K562 (cell line): ENCODE results near the gene CR2. TPM values are rescaled to one million over a fixed set of nuclear protein-coding genes. Genes with fewer than 3 reads are reported as not detected.

Experiments
- ATAC-seq: fragments of 200-7000 bp; cut with Tn5 transposase; 3 replicates; pipeline ENCODE4 v1.9.1; 2020; ENCODE audit warnings: moderate library complexity
- BruUV-seq: library from RNA; stranded (reverse); fragments of 400-500 nt; replicated peaks from 2 replicates; lab custom pipeline; 2021; lab: Mats Ljungman, UMichigan
- CTCF ChIA-PET: fragments of 300-600 bp; formaldehyde crosslinking; extraction: SDS; loops from one replicate; lab custom pipeline; 2021; ENCODE audit warnings: low intra/inter-chr PET ratio; lab: Yijun Ruan, JAX
- POLR2A ChIA-PET: fragments of 300-600, 350-650 bp; sonication (Branson Sonifier 250); formaldehyde crosslinking; extraction: SDS; loops from one replicate; lab custom pipeline; 2021; ENCODE audit warnings: antibody characterized with exemption, inconsistent platforms; lab: Yijun Ruan, JAX
- DNase-seq, 4 experiments: peaks; one replicate each; pipeline versions ENCODE4 v3.0.0 to v3.0.0-alpha.2; 2011 to 2018; ENCODE audit warnings: low spot score in 3 of 4, mixed read lengths in 3 of 4; ENCODE audit errors: extremely low read depth in 1 of 4
- FAIRE-seq: peaks from 2 replicates; lab custom pipeline; 2011; peaks lifted over from hg19 to GRCh38; lab: Jason Lieb, UNC
- H2AFZ ChIP-seq: 2 replicates; pipeline ENCODE4 v1.6.0; 2011; ENCODE audit warnings: low read depth, low read length, control low read depth, inconsistent platforms
- H3K27ac ChIP-seq: fragments of 200-600 bp; 3 replicates; pipeline ENCODE4 v1.8.0; 2011; ENCODE audit warnings: low read depth, mild to moderate bottlenecking, control low read depth, inconsistent platforms, low read length, moderate library complexity, mixed read lengths; ENCODE audit errors: extremely low read depth
- H3K27me3 ChIP-seq, 2 experiments: fragments of 300-600 bp in 1 of 2; 2 replicates in 1 of 2; 3 replicates in 1 of 2; pipeline versions ENCODE4 v1.6.0 to v1.8.0; 2011; ENCODE audit warnings: inconsistent platforms in 2 of 2, low read length in 2 of 2, mild to moderate bottlenecking in 1 of 2, mixed read lengths in 1 of 2, moderate library complexity in 1 of 2; ENCODE audit not compliant: control insufficient read depth in 2 of 2, insufficient read depth in 2 of 2
- H3K36me3 ChIP-seq: fragments of 300-600 bp; 3 replicates; pipeline ENCODE4 v1.8.0; 2011; ENCODE audit warnings: mild to moderate bottlenecking, low read length, inconsistent platforms; ENCODE audit not compliant: control insufficient read depth, insufficient read depth
- H3K4me1 ChIP-seq, 2 experiments: fragments of 200-600 bp in 1 of 2; replicated peaks in 1 of 2; 2 replicates in 1 of 2; 3 replicates in 1 of 2; pipeline versions ENCODE4 v1.5.1 to v1.8.0; 2011; ENCODE audit warnings: inconsistent platforms in 2 of 2, low read length in 2 of 2, mild to moderate bottlenecking in 1 of 2, mixed read lengths in 1 of 2, moderate library complexity in 1 of 2; ENCODE audit not compliant: control insufficient read depth in 2 of 2, insufficient read depth in 2 of 2
- H3K4me2 ChIP-seq: 2 replicates; pipeline ENCODE4 v1.6.1; 2011; ENCODE audit warnings: low read length, control low read depth, inconsistent platforms, mixed read lengths; ENCODE audit not compliant: insufficient read depth
- H3K4me3 ChIP-seq: fragments of 200-600 bp; sonication (generic), shearing (Covaris generic); 2 replicates; pipeline ENCODE4 v1.5.1; 2016; ENCODE audit warnings: control low read depth, inconsistent platforms
- H3K79me2 ChIP-seq: fragments of 200-600 bp; 3 replicates; pipeline ENCODE4 v1.8.0; 2011; ENCODE audit warnings: low read length, inconsistent platforms; ENCODE audit not compliant: control insufficient read depth, insufficient read depth
- H3K9ac ChIP-seq, 2 experiments: 2 replicates each; pipeline versions ENCODE4 v1.6.0 to v1.6.1; 2011; ENCODE audit warnings: low read depth in 2 of 2, low read length in 2 of 2, control low read depth in 1 of 2, inconsistent platforms in 1 of 2, mild to moderate bottlenecking in 1 of 2, mixed read lengths in 1 of 2; ENCODE audit not compliant: insufficient read depth in 1 of 2
- H3K9me1 ChIP-seq: one replicate; pipeline ENCODE4 v1.6.0; 2011; ENCODE audit warnings: inconsistent platforms, mild to moderate bottlenecking, low read length, moderate library complexity; ENCODE audit not compliant: control insufficient read depth, insufficient read depth
- H3K9me3 ChIP-seq: replicated peaks from 2 replicates; pipeline ENCODE4 v1.5.1; 2011; ENCODE audit warnings: low read depth, low read length, inconsistent platforms; ENCODE audit not compliant: control insufficient read depth, insufficient read depth
- H4K20me1 ChIP-seq: replicated peaks from 2 replicates; pipeline ENCODE4 v1.6.1; 2011; ENCODE audit warnings: low read length, inconsistent platforms, mixed read lengths; ENCODE audit not compliant: control insufficient read depth, insufficient read depth
- RAD21 ChIP-seq, 2 experiments: fragments of 250-450 bp in 1 of 2; fragments of 450-650 bp in 1 of 2; sonication (Bioruptor Pico) in 1 of 2; formaldehyde crosslinking in 1 of 2; IDR thresholded peaks in 1 of 2; conservative IDR thresholded peaks in 1 of 2; 2 replicates each; pipeline versions ENCODE4 v1.4.0 to v1.8.0; 2020 to 2022; ENCODE audit warnings: mild to moderate bottlenecking in 2 of 2, moderate library complexity in 1 of 2
- RBBP5 ChIP-seq: fragments of 200-600 bp; sonication (generic); IDR thresholded peaks from 2 replicates; pipeline ENCODE4 v1.6.1; 2012; ENCODE audit warnings: borderline replicate concordance, mild to moderate bottlenecking, low read length, control low read depth, inconsistent platforms; ENCODE audit not compliant: insufficient read depth, poor library complexity, severe bottlenecking
- SPI1 ChIP-seq: IDR thresholded peaks from 2 replicates; pipeline ENCODE4 v1.6.1; 2011; ENCODE audit warnings: low read depth, low read length, control low read depth, borderline replicate concordance
- STAG1 ChIP-seq: sonication (generic); formaldehyde crosslinking; IDR thresholded peaks from 2 replicates; pipeline ENCODE4 v1.5.0; 2020; ENCODE audit warnings: missing genetic modification reagents, borderline replicate concordance
- ZEB2 ChIP-seq: fragments of 450-650 bp; IDR thresholded peaks from 2 replicates; pipeline ENCODE4 v1.6.1; 2016
- ZFPM2 ChIP-seq: fragments of 250-450 bp; sonication (Bioruptor Pico); IDR thresholded peaks from 2 replicates; pipeline ENCODE4 v1.5.1; 2022; ENCODE audit warnings: mild to moderate bottlenecking
- ZNF699 ChIP-seq: fragments of 250-450 bp; sonication (Bioruptor Pico); IDR thresholded peaks from 2 replicates; pipeline ENCODE4 v1.8.0; 2021; ENCODE audit warnings: mild to moderate bottlenecking, moderate library complexity; ENCODE audit not compliant: insufficient replicate concordance
- in situ Hi-C: fragments of 300-500 bp; cut with MboI; formaldehyde crosslinking; loops from 4 replicates; pipeline ENCODE4 v1.15.0; 2018; ENCODE audit warnings: inconsistent platforms, mixed read lengths
- intact Hi-C: fragments of 100-400 bp; cut with micrococcal nuclease; formaldehyde crosslinking; loops from 2 replicates; pipeline ENCODE4 v1.14.2; 2022
- polyA plus RNA-seq, 8 experiments: library from polyadenylated mRNA; depleted of rRNA in 4 of 8; stranded (reverse) in 5 of 8; unstranded in 3 of 8; fragments of >200 nt; fragmentation: Nextera tagmentation in 2 of 8; fragmentation: Illumina TruSeq in 1 of 8; extraction: Ambion mirVana in 2 of 8; extraction: Trizol in 1 of 8; gene quantifications; 2 replicates each; pipeline versions ENCODE4 v1.2.1 to v1.2.3, GENCODE V29; 2011 to 2014; ENCODE audit warnings: inconsistent platforms in 1 of 8, missing spikeins in 1 of 8
- total RNA-seq, 7 experiments: library from RNA; depleted of rRNA in 6 of 7; stranded (reverse); fragments of >200 nt in 6 of 7; fragmentation: Illumina TruSeq in 2 of 7; extraction: Trizol in 2 of 7; gene quantifications; 2 replicates each; pipeline versions ENCODE4 v1.2.1 to v1.2.3, GENCODE V29; 2011 to 2021; ENCODE audit warnings: low replicate concordance in 1 of 7
- TF ChIP-seq, protein P1 (sequence below), 2 experiments: fragments of 450-650 bp; formaldehyde crosslinking in 1 of 2; IDR thresholded peaks; 2 replicates each; pipeline versions ENCODE4 v1.4.0 to v1.6.1; 2014 to 2020; ENCODE audit warnings: mild to moderate bottlenecking in 2 of 2, borderline replicate concordance in 1 of 2, low read depth in 1 of 2
- TF ChIP-seq, protein P2 (sequence below), 3 experiments: IDR thresholded peaks in 2 of 3; conservative IDR thresholded peaks in 1 of 3; 2 replicates each; pipeline ENCODE4 v1.5.1; 2011 to 2012; ENCODE audit warnings: low read length in 3 of 3, mild to moderate bottlenecking in 3 of 3, control low read depth in 2 of 3, improper control_type of control experiment in 1 of 3, inconsistent platforms in 1 of 3, low read depth in 1 of 3, mixed read lengths in 1 of 3, moderate library complexity in 1 of 3; ENCODE audit not compliant: insufficient read depth in 2 of 3

The CR2 gene
- total and polyA plus RNA-seq, 9 of the 15 experiments (the other 6 are each of a cell fraction or from before 2014, with no cell fraction given) = 0.07 to 0.67 (median 0.37) TPM

DNA sequence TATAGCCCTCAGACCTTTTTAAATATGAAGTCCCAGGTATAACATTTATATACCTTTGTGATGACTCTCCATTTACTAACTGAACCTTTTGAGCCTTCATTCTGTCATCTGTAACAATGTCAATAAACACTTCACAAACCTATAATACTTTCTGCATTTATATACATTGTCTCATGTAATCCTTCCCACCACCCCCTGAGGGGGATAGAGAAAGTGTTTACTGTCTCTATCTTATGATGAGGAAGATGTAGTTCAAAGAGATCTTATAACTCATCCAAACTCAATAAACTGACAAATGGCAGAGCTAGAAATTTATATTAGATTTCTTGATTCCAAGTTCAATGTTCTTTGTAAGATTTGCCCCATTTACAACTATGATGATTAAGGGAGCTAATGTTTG, 48.3 kb upstream of the CR2 start:
- Histone ChIP-seq H3K36me3 (no peaks in the 10 kb centered on the region), H3K27ac (no peak overlapping the region), H4K20me1 (no peaks in the 10 kb centered on the region), H3K9me1 (no peaks in the 10 kb centered on the region), H3K79me2 (no peaks in the 10 kb centered on the region), H3K4me1 (peaks cover 0 to 7% of the 10 kb centered on the region in 2 experiments; a peak in 2 of 5 replicates), H2AFZ (no peak overlapping the region), H3K4me3 (no peak overlapping the region), H3K27me3 (no peaks in the 10 kb centered on the region), H3K9me3 (0 out of 2 replicates have a peak, but pooled peaks cover 2% of the 10 kb centered on the region), H3K4me2 (no peak overlapping the region), H3K9ac (no peak overlapping the region)
- CTCF ChIA-PET = interaction anchor here (0.7 to 2.4 kb wide), 5 partner anchors 94 to 321 kb away, joined by 3 to 22 read pairs (median 6); no protein-coding TSS in a partner anchor
- no TSS peak for BruUV-seq
- TF ChIP-seq ZNF699 (CRISPR knock-in tag) (no peak), RAD21 (CRISPR knock-in tag; conservative IDR thresholded peaks at IDR 0.05 in 1 of 2, IDR thresholded peaks at IDR 0.05 in 1 of 2) (peak in 1 of 2 experiments; percentile 55; a peak in 2 of 4 replicates), SPI1 (no peak), STAG1 (CRISPR knock-in tag) (no peak), ZFPM2 (no peak), ZEB2 (no peak), RBBP5 (no peak)
- TF ChIP-seq, protein P1, sequence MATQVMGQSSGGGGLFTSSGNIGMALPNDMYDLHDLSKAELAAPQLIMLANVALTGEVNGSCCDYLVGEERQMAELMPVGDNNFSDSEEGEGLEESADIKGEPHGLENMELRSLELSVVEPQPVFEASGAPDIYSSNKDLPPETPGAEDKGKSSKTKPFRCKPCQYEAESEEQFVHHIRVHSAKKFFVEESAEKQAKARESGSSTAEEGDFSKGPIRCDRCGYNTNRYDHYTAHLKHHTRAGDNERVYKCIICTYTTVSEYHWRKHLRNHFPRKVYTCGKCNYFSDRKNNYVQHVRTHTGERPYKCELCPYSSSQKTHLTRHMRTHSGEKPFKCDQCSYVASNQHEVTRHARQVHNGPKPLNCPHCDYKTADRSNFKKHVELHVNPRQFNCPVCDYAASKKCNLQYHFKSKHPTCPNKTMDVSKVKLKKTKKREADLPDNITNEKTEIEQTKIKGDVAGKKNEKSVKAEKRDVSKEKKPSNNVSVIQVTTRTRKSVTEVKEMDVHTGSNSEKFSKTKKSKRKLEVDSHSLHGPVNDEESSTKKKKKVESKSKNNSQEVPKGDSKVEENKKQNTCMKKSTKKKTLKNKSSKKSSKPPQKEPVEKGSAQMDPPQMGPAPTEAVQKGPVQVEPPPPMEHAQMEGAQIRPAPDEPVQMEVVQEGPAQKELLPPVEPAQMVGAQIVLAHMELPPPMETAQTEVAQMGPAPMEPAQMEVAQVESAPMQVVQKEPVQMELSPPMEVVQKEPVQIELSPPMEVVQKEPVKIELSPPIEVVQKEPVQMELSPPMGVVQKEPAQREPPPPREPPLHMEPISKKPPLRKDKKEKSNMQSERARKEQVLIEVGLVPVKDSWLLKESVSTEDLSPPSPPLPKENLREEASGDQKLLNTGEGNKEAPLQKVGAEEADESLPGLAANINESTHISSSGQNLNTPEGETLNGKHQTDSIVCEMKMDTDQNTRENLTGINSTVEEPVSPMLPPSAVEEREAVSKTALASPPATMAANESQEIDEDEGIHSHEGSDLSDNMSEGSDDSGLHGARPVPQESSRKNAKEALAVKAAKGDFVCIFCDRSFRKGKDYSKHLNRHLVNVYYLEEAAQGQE (IDR thresholded peaks at IDR 0.05; ENCODE audit: borderline replicate concordance) = peak; percentile 34; the same call in 1 of the 2 replicates
- TF ChIP-seq, protein P1 (CRISPR knock-in tag; IDR thresholded peaks at IDR 0.05; ENCODE audit: low read depth) = no peak
- TF ChIP-seq, protein P2, sequence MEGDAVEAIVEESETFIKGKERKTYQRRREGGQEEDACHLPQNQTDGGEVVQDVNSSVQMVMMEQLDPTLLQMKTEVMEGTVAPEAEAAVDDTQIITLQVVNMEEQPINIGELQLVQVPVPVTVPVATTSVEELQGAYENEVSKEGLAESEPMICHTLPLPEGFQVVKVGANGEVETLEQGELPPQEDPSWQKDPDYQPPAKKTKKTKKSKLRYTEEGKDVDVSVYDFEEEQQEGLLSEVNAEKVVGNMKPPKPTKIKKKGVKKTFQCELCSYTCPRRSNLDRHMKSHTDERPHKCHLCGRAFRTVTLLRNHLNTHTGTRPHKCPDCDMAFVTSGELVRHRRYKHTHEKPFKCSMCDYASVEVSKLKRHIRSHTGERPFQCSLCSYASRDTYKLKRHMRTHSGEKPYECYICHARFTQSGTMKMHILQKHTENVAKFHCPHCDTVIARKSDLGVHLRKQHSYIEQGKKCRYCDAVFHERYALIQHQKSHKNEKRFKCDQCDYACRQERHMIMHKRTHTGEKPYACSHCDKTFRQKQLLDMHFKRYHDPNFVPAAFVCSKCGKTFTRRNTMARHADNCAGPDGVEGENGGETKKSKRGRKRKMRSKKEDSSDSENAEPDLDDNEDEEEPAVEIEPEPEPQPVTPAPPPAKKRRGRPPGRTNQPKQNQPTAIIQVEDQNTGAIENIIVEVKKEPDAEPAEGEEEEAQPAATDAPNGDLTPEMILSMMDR (IDR thresholded peaks at IDR 0.05 in 2 of 3, conservative IDR thresholded peaks at IDR 0.05 in 1 of 3; ENCODE audit: insufficient read depth in 2 of 3, low read depth in 1 of 3, low read length in 3 of 3) = peak in 1 of 3 experiments; percentile 32; a peak in 2 of 6 replicates
- in situ Hi-C loops = loop anchor here (5.0 kb wide), 1 partner anchor 319 kb away; the partner anchor contains the start of gene C4BPB
- POLR2A ChIA-PET = interaction anchor here (0.7 to 2.1 kb wide), 3 partner anchors 84 to 1884 kb away, joined by 3 to 6 read pairs (median 4); partner anchors contain the start of gene CD55
- FAIRE-seq (no peak), ATAC-seq (peak; percentile 36; the same call in 1 of the 3 replicates), DNase-seq (no peak)
- intact Hi-C loops = loop anchor here (1.0 to 10.0 kb wide), 8 partner anchors 85 to 474 kb away; partner anchors contain the start of gene CD55
